Fibroblast of lung (primary cell): ENCODE results near the gene ERICH2.

ENCODE experiments used
- EZH2 ChIP-seq: IDR thresholded peaks from 2 replicates; pipeline ENCODE4 v1.5.1; 2012; ENCODE audit warnings: low read length, control low read depth, mild to moderate bottlenecking; ENCODE audit errors: missing control alignments
- TF ChIP-seq, protein P1 (sequence below), 2 donors: IDR thresholded peaks in 1 of 2; conservative IDR thresholded peaks in 1 of 2; 1 replicate in 1 of 2; 2 replicates in 1 of 2; pipeline ENCODE4 v1.5.1; 2011 to 2012; ENCODE audit warnings: low read length in 2 of 2, control low read depth in 1 of 2, inconsistent platforms in 1 of 2, low read depth in 1 of 2, mild to moderate bottlenecking in 1 of 2

DNA sequence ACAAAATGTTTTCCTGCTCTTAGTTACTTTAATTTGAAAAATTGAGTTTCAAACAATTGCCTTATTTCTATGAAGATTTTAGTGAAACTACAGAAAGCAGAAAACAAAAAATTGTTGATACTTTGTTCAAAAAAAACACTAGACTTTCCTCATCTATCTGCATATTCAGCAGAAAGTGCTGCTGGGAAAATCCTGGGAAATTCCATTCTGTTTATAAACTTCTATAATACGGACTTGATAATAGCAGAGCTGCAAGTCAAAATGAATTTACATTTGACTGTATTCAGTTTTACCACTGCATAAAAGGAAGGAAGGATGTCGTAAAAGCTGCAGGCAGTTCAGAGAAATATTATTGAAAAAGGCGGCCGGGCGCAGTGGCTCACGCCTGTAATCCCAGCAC, 24.9 kb upstream of the ERICH2 start:
- TF ChIP-seq, protein P1, sequence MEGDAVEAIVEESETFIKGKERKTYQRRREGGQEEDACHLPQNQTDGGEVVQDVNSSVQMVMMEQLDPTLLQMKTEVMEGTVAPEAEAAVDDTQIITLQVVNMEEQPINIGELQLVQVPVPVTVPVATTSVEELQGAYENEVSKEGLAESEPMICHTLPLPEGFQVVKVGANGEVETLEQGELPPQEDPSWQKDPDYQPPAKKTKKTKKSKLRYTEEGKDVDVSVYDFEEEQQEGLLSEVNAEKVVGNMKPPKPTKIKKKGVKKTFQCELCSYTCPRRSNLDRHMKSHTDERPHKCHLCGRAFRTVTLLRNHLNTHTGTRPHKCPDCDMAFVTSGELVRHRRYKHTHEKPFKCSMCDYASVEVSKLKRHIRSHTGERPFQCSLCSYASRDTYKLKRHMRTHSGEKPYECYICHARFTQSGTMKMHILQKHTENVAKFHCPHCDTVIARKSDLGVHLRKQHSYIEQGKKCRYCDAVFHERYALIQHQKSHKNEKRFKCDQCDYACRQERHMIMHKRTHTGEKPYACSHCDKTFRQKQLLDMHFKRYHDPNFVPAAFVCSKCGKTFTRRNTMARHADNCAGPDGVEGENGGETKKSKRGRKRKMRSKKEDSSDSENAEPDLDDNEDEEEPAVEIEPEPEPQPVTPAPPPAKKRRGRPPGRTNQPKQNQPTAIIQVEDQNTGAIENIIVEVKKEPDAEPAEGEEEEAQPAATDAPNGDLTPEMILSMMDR (conservative IDR thresholded peaks at IDR 0.05 in 1 of 2, IDR thresholded peaks at IDR 0.05 in 1 of 2; ENCODE audit: low read depth in 1 of 2, low read length in 2 of 2) = no peak
- no peak for TF ChIP-seq EZH2
